Measurements from ENCODE around the gene CSRP3. TPM values are rescaled to one million over a fixed set of nuclear protein-coding genes. Genes with fewer than 3 reads are reported as not detected.

Gene CSRP3
- total RNA-seq, 1 donor from 2014 or later, result not detected

Other genes with a start within 250 kb of the CSRP3 start
- 0.22 TPM for gene MRGPRX2, start 141.3 kb downstream of the CSRP3 start, total RNA-seq
- 6.5 TPM for gene ZDHHC13, start 84.8 kb downstream of the CSRP3 start, total RNA-seq
- not detected for gene E2F8, start 39.0 kb upstream of the CSRP3 start, total RNA-seq